HG02763 (cell line): Measurements from ENCODE around the gene ELAPOR2.
"Not testable (repeated sequence)": the region's sequence is repeated elsewhere in the genome, so short reads cannot be mapped to it uniquely, and the experiment has no call there.

Experiments used
- ATAC-seq: cut with Tn5 transposase; IDR thresholded peaks from one replicate; pipeline ENCODE4 v1.9.1; 2021; ENCODE audit warnings: mild to moderate bottlenecking, moderate library complexity; ENCODE audit not compliant: unreplicated experiment

Gene ELAPOR2, protein sequence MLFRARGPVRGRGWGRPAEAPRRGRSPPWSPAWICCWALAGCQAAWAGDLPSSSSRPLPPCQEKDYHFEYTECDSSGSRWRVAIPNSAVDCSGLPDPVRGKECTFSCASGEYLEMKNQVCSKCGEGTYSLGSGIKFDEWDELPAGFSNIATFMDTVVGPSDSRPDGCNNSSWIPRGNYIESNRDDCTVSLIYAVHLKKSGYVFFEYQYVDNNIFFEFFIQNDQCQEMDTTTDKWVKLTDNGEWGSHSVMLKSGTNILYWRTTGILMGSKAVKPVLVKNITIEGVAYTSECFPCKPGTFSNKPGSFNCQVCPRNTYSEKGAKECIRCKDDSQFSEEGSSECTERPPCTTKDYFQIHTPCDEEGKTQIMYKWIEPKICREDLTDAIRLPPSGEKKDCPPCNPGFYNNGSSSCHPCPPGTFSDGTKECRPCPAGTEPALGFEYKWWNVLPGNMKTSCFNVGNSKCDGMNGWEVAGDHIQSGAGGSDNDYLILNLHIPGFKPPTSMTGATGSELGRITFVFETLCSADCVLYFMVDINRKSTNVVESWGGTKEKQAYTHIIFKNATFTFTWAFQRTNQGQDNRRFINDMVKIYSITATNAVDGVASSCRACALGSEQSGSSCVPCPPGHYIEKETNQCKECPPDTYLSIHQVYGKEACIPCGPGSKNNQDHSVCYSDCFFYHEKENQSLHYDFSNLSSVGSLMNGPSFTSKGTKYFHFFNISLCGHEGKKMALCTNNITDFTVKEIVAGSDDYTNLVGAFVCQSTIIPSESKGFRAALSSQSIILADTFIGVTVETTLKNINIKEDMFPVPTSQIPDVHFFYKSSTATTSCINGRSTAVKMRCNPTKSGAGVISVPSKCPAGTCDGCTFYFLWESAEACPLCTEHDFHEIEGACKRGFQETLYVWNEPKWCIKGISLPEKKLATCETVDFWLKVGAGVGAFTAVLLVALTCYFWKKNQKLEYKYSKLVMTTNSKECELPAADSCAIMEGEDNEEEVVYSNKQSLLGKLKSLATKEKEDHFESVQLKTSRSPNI

DNA sequence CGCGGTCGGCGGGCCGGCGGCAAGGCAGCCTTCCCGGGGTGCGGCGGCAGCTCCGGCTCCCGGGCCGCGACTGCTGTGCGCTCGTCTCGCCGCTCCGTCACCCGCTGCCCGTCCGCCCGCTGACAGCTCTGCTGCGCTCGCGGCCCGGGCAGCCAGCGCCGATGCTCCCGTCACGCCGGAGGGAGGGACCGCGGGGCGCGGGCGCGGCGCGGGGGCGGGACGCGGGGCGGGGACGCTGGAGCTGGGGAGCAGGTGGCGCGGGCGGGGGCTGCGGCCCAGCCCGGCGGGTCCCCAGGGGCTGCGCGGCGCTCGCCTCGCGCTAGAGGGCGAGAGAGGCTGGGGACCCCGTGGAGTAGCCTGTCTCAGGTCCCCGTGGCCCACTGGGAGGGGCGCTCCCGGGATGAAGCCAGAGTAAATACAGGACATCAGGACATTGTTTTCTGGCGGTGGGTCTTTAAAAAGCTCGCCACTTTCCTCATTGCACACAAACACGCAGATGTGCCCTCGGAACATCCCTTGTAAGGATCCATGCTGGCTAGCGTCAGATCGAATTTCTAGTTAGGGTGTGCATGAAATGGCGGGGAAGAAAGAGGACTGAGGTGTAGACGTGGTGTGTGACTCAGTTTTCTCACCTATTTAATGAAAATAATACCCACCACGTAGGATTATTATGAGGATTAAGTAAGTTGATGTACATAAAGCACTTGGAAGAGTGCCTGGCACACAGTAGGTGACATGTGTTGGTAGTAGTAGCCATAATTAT, at the start of gene ELAPOR2:
Gene ELAPOR2, minus strand, starts transcription at position 130 of the 763 bp plus-strand sequence. CDS start 141 bp downstream, outside the sequence.
- peak; percentile 95 for ATAC-seq

DNA sequence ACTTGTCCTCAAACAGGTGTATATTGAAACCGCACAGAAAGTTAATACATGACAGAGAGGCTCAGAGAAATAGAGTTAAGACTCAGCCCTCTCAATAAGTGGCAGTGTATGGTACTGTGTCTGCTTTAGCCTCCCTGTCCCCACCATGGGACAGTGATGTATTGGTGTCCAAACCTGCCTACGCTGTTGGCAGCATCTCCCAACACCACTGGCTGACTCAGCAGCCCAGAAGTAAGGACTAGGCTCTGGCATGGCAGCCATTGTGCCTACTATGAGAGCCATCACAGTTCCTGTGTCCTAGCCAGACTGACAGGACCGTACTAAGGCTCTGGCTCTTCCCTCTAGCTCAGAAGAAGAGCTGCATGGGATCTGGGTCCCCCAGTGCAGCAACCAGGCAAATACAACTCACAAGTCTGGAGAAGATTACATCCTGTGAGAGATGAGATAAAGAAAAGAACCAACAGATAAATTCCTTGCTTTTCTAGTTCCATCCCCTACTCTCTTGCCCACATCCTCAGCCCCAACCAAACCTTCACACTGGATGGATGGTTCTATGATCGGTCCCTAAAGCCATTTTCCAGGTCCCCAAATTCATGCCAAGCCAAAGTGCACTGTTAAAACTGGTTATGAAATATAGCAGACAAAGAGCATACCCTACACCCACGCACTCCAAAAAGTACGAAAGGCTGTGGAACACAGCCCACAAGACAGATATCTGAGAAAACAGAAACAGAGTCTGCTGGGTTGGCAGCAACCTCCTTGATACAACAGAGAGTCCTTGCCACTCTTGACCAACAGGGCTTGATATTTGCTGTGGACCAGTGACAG, 48.7 kb upstream of the ELAPOR2 start:
- ATAC-seq: no peak

DNA sequence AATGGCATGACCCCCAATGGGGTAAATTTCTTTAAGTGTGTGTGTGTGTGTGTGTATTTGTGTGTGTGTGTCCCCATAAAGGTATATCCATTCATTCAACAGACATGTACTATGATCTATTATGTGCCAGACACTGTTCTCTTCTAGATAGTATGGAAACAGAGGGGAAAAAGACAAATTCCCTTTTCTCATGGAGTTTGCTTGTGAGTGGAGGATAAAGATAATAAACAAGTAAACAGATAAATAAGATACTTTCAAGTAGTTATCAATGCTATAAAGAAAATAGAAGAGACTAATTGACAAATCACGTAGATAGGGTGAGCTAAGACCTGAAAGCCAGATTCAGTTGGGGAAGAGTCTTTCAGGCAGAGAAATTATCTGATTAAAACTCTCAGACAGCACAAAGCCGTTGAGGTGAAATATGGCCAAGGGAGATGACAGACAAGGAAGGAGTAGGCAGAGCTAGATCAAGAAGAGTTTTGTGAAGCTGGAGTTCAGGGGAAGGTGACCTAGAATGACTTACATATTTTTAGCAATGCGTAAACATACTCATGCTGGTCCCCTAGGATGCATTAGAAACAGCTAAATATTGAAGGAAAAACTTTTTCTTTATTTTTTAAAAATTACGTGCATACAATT, 47.6 kb upstream of the ELAPOR2 start:
- ATAC-seq: no peak

DNA sequence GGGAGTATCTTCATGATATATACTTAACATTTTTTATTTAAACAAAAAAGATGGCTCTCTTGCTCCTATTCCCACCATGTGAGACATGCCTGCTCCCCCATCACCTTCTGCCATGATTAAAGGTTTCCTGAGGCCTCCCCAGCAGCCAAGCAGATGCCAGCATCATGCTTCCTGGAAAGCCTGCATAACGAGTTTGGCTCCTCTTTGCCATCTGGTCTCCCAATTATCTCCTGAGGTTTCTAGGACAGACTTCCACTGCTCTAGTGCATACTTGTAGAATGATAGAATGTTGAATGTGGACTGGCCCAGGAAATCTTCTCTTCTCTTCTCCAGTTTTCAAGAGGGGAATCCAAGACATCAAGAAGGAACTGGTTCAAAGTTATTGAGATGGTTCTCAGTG, 45.9 kb upstream of the ELAPOR2 start:
- no peak for ATAC-seq

DNA sequence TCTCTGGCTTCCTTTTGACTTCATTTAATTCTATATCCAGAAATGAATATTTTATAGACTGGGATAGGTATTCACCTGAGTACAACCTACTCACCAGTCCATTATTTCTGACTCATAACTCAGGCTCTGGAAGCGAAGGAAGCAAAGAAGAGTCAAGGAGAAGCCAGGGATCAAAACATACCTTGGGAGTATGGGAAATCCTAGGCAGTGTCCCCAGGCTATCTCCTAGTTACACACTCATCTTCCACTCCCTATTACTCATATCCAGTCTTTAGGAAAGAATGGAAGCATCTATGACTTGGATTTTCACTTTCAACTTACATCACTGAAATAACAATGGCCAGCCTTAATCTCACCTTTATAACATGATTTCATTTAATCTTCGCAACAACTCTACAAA, 40.9 kb upstream of the ELAPOR2 start:
- ATAC-seq: no peak

DNA sequence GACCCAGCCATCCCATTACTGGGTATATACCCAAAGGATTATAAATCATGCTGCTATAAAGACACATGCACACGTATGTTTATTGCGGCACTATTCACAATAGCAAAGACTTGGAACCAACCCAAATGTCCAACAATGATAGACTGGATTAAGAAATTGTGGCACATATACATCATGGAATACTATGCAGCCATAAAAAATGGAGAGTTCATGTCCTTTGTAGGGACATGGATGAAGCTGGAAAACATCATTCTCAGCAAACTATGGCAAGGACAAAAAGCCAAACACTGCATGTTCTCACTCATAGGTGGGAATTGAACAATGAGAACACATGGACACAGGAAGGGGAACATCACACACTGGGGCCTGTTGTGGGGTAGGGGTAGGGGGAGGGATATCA, 37.9 kb upstream of the ELAPOR2 start:
- ATAC-seq: not testable (repeated sequence)

DNA sequence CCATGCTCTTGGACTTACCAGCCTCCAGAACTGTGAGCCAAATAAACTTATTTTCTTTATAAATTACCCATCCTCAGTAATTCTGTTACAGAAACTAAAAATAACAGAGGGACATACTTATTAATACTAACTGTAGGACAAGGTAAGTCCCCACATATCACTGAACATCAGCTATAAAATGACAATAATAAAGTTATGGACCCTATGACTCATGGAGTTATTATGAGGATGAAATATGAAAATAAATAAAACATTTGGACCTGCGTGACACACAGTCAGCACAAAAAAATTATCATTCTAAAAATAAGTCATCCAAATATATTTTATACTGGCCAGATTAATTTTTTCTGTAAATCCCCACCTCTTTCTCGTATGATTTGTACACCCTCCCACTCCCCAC, 34.9 kb upstream of the ELAPOR2 start:
- no peak for ATAC-seq

DNA sequence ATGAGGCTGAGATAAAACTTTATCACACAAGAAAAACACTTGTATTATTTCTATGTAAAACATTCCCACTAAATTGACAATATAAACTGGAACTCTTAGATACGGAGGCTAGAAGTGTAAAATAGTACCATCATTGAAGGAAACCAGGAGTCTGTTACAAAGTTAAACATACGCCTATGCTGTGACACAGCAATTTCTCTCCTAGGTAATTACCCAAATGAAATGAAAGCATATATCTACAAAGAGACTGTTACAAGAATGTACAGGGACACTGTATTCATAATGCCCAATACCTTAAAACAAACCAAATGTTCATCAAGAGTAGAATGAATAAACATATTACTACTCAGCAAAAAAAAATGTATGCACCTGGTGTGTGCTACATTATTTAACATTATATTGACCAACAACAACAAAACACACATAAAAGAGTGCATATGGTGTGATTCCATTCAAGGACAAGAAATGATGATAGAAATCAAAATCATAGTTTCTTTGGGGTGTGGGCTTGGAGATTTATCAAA, 33.2 kb upstream of the ELAPOR2 start:
- ATAC-seq: no peak

DNA sequence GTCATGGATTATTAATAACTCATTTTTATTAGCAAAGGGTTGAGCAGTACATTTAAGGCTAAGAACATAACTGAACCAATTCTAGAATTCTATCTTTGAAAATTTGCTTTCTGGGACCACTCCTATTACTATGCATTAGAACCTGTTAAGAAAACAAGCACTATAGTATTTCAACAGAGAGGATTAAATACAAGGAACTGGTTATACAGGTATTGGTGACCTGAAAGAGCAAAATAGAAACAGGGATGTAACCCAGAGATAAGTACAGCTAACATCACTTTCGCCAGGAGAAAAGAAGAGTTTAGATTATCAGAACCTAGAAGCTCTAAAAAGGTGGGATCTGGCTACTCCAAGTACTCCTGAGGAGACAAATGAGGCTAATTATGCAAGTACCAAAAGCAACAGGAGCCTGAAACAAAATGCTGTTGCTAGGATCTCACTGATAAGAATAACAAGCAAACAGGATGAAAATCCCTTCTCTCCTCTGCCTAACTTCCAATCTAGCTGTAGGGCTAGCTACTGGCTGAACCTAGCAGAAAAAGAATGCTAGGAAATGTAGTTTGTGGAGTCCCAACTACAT, 32.1 kb upstream of the ELAPOR2 start:
- ATAC-seq: no peak

DNA sequence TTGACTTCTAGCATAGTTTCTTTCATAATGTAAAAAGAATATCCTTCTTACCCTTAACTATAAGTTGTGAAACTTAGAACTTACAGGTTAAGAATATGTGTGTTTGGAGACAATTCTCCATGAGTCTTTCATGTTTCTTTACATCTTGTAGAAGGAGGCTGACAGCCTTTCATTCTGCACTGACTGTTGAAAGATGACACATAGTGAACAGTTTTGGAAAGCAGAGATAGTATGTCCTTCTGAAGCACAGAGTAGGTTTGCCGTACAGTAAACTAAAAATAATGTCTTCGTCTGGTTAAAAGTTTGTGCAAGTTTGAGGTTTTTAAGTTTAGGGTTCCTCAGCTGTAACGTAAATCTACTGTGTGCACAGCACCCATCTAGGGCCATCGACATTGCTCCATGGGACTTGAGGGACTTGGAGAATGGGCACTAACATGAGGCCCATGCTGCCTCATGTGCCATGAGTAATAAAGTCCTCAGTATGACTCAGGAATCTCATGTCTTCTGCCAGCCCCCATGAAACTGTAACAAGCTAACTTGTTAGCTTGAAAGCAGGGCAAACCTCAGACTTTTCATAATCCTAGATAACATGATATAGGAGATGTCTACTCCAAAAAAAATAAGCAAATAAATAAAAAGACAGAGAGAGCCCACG, 24.5 kb upstream of the ELAPOR2 start:
- ATAC-seq: no peak

DNA sequence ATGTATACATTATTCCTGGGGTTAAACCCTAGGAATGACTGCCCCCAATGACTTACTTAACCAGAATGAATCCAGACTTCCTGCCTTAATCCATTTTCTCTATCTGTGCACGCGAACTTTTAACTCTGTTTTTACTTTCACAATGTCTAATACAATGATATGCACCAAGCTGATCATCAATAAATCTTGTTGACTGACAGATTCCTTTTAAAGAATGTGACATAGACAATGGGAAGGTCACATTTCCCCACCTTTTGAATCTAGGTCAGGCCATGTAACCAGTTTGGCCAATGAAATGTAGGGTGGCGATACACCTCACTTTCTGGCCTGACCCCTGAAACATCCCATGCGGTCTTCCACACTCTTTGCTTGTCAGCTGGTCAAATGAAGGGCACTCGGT, 23.2 kb upstream of the ELAPOR2 start:
- ATAC-seq: no peak

DNA sequence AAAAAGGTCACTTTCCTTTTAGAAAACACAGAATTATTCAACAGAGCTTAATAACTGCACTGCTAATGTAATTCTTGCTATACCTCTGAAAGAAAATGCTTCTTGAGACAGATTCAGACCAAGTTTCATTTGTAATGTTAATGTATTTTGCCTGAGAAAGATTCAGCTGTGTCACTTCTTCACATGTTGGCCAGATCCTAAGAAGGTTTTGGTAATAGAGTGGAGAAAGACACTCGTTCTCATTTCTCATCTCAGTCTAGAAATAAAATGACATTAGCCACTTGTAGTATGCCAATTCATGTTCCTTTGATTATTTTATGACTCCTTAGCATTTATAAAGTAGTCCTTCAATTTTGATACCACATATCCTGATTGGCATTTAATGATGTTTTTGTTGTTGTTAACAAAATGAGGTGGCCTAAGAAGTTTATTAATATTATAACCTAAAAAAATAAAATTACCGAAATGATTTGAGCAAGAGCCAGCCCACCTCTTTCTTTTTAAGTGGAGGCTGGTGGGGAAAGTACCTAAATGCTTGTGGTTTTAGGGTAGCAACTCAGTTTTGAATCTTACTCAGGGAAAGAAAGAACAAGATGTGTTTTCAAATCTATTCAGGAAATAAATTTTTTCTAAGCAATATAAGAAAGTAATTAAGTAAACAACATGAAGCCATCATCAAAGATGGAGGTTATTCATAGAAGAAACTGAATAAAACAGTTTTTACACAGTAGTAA, 16.4 kb upstream of the ELAPOR2 start:
- no peak for ATAC-seq

DNA sequence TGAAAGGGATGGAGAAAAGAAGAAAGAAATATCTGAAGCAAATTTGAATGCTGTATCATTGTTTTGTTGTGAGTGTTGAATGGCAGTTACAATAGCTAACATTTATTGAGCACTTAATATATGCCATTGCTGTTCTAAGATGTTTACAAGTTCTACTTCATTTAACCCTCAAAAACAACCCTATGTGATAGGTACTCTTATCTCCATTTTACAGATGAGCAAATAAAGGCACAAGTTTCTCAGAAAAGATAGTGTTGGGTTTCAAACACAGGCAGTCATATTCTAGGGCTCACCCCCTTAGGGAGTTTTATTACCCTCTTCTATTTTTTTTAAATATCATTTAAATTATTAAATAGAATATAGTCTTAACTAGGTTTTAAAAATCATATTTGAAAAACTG, 8.3 kb upstream of the ELAPOR2 start:
- ATAC-seq: no peak

DNA sequence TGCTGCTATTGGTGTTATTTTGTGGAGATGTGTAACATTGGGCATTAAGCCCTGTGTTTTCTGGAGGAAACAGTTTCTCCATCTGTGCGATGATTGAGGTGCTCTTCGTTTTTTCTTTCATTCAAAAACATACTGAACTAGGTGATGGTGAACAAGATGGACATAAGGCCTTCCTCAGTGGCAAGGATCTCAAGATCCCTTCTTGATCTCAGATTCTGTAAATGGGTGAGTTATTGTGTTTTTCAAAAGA, 759 bp upstream of the ELAPOR2 start:
- no peak for ATAC-seq

DNA sequence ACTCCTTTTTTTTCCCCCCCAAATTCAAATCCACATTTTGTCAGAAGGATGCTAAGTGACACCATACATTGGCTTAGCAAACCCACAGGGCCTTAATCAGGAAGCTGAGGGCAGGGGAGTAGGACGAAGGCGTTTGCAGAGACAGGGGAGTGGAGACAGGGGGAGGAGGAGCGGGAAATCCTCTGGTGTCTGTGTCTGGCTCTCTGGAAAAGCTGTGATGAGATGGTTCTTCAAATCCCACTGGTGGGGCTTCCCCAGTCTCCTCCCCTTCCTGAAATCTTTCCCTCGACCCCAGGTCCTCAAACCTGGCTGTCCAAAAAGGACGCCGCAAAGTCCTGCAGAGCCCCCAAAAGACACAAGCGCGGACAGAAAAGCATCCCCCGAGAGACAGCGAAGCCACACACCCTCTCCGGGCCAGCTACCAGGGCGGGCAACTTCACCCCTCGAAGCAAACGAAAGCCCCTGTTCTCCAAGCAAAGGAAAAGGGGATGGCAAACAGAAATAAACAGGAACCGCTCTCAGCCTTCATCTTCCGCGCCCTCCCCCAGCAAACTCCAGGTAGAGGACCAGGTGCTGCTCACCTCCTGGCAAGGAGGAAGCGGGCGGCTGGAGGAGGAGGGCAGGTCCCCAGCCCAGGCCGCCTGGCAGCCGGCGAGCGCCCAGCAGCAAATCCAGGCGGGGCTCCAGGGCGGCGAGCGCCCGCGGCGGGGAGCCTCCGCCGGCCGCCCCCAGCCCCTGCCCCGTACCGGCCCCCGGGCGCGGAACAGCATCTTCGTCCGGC, 520 bp downstream of the ELAPOR2 start:
- peak; percentile 46 for ATAC-seq

DNA sequence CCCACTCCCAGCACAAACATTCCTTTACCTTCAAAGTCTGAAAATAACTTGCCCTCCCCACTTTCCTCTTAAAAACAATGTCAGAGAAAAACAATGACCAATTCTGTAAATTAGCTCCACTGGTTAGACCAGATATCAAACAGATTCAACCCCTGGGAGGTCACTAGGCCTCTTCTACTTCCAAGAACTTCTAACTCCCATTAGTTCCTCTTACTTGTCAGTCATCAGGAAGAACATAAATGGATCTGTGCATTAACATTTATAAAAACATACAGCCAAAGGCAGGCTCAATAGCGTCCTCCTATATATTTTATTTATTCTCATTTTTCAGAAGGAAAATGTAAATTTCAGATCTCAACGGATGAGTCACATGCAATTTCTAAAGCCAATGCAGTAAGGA, 2.2 kb downstream of the ELAPOR2 start:
- ATAC-seq: no peak

DNA sequence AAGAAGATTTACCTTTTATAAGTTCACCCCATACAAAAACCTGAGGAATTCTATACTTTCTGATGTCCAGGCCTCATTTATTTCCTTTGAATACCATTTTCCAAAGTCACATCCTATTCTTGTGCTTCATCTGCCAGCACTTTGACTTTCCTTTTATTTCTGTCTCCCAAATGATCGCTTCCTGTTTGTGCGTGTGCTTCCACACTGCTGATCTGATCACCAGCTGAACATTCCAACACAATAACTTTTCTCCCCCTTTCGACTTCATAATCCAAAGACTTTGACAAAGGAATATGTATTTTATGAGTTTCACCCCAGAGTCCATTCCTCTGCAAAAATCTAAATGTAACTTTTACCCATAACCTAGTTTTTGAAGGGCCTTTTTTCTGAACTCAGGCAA, 3.1 kb downstream of the ELAPOR2 start:
- ATAC-seq: no peak
